Glutamatergic neuron (in vitro differentiated cells): ENCODE results near the gene ADGRG3. TPM values are rescaled to one million over a fixed set of nuclear protein-coding genes. Genes with fewer than 3 reads are reported as not detected.

Experiments used
- DNase-seq: peaks from one replicate; pipeline ENCODE4 v3.0.0; 2022
- H3K27ac Mint-ChIP-seq: one replicate; pipeline ENCODE4 v1.8.0; 2020; ENCODE audit warnings: mild to moderate bottlenecking, mixed read lengths, inconsistent platforms; ENCODE audit not compliant: unreplicated experiment
- H3K27me3 Mint-ChIP-seq: one replicate; pipeline ENCODE4 v1.8.0; 2020; ENCODE audit warnings: mild to moderate bottlenecking, moderate library complexity, mixed read lengths, inconsistent platforms; ENCODE audit not compliant: unreplicated experiment
- H3K36me3 Mint-ChIP-seq: one replicate; pipeline ENCODE4 v1.8.0; 2020; ENCODE audit warnings: mild to moderate bottlenecking, mixed read lengths, inconsistent platforms; ENCODE audit not compliant: unreplicated experiment
- H3K4me1 Mint-ChIP-seq: one replicate; pipeline ENCODE4 v1.8.0; 2020; ENCODE audit warnings: mild to moderate bottlenecking, low read depth, mixed read lengths, inconsistent platforms; ENCODE audit not compliant: unreplicated experiment
- H3K4me3 Mint-ChIP-seq: one replicate; pipeline ENCODE4 v1.8.0; 2020; ENCODE audit warnings: mild to moderate bottlenecking, mixed read lengths, inconsistent platforms; ENCODE audit not compliant: unreplicated experiment
- H3K9me3 Mint-ChIP-seq: one replicate; pipeline ENCODE4 v1.8.0; 2020; ENCODE audit warnings: mild to moderate bottlenecking, moderate library complexity, mixed read lengths, inconsistent platforms; ENCODE audit not compliant: unreplicated experiment
- CTCF ChIP-seq: fragments of 200-600 bp; sonication (generic); IDR thresholded peaks from one replicate; pipeline ENCODE4 v1.5.0; 2021; ENCODE audit not compliant: partially characterized antibody, unreplicated experiment
- total RNA-seq: library from RNA; stranded (reverse); fragmentation: NEBNext Ultra II Directional; extraction: Animal tissue kit (Norgen Biotek cat#: 25700); gene quantifications from one replicate; pipeline ENCODE4 v1.2.1, GENCODE V29; 2021; ENCODE audit not compliant: unreplicated experiment

Gene ADGRG3
- total RNA-seq, 1 donor from 2014 or later = not detected

GRCh38 chr16:57624806-57625500, 43.2 kb upstream of the ADGRG3 start:
- DNase-seq = no peak
- Mint-ChIP-seq H3K36me3 (no peaks in the 10 kb centered on the region), H3K27me3 (peaks cover 19% of the 10 kb centered on the region), H3K4me1 (peaks cover 49% of the 10 kb centered on the region), H3K4me3 (no peak overlapping the region), H3K9me3 (peaks cover 11% of the 10 kb centered on the region), H3K27ac (peak overlapping the region; percentile 30)
- TF ChIP-seq CTCF = no peak

GRCh38 chr16:57626420-57627170, 41.5 kb upstream of the ADGRG3 start:
- DNase-seq = peak; percentile 70
- Mint-ChIP-seq H3K4me1 (peaks cover 50% of the 10 kb centered on the region), H3K27me3 (peaks cover 27% of the 10 kb centered on the region), H3K27ac (peak overlapping the region; percentile 91), H3K9me3 (peaks cover 11% of the 10 kb centered on the region), H3K36me3 (no peaks in the 10 kb centered on the region), H3K4me3 (peak overlapping the region; percentile 68)
- TF ChIP-seq CTCF = no peak

- Mint-ChIP-seq H3K9me3 (peaks cover 11% of the 10 kb centered on the region), H3K27me3 (peaks cover 26% of the 10 kb centered on the region), H3K27ac (peak overlapping the region; percentile 91), H3K4me3 (peak overlapping the region; percentile 68), H3K4me1 (peaks cover 49% of the 10 kb centered on the region), H3K36me3 (no peaks in the 10 kb centered on the region)
- peak; percentile 52 for DNase-seq
- TF ChIP-seq CTCF = no peak
Observed at GRCh38 chr16:57627184-57627871, 40.8 kb upstream of the ADGRG3 start.

GRCh38 chr16:57628008-57628781, 39.9 kb upstream of the ADGRG3 start, which contains the start of gene ADGRG1:
Gene ADGRG1 (plus strand): TSS chr16:57628630. CDS start chr16:57650288, 21,658 bp downstream.
- DNase-seq = peak; percentile 79
- H3K36me3 Mint-ChIP-seq = no peaks in the 10 kb centered on the region
- no peak for TF ChIP-seq CTCF
- peaks cover 25% of the 10 kb centered on the region for H3K27me3 Mint-ChIP-seq
- H3K4me3 Mint-ChIP-seq = peak within 1 kb of the TSS; percentile 68
- H3K4me1 Mint-ChIP-seq = peaks cover 45% of the 10 kb centered on the region
- H3K9me3 Mint-ChIP-seq = peaks cover 11% of the 10 kb centered on the region
- H3K27ac Mint-ChIP-seq = peak within 1 kb of the TSS; percentile 91
